Right hindlimb (tissue), 1 donor: Measurements from ENCODE around the gene HMGCR.
A peak's percentile ranks its signal among the peaks of the same experiment; 100 is the strongest.

Experiments used
- DNase-seq: peaks from one replicate; pipeline ENCODE4 v3.0.0-alpha.2; 2018

Gene HMGCR

GRCh38 chr5:75341934-75342333, 4.9 kb downstream of the HMGCR start:
- no peak for DNase-seq

GRCh38 chr5:75342836-75343235, 5.8 kb downstream of the HMGCR start:
- DNase-seq, result no peak

- DNase-seq, result no peak
These were observed 11.2 kb downstream of the HMGCR start for GRCh38 chr5:75348241-75348640.

- DNase-seq, result no peak
These were observed 12.6 kb downstream of the HMGCR start for GRCh38 chr5:75349663-75350062.

GRCh38 chr5:75351139-75351926, 14.3 kb downstream of the HMGCR start:
- no peak for DNase-seq

GRCh38 chr5:75355236-75355635, 18.2 kb downstream of the HMGCR start:
- no peak for DNase-seq

DNA sequence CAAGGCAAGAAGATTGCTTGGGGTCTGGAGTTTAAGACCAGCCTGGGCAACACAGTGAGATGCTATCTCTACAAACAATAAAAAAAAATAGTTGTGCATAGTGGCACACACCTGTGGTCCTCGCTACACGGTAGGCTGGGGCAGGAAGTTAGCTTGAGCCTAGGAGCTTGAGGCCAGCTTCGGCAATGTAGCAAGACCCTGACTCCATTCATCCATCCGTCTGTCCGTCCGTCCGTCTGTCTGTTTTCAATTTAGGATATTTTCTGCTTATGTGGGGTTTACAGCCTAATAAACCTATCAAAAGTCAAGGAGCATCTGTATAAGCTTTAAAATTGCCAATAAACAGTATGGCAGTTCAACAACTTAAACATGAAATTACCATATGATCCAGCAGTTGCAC, 19.7 kb downstream of the HMGCR start:
- no peak for DNase-seq

DNA sequence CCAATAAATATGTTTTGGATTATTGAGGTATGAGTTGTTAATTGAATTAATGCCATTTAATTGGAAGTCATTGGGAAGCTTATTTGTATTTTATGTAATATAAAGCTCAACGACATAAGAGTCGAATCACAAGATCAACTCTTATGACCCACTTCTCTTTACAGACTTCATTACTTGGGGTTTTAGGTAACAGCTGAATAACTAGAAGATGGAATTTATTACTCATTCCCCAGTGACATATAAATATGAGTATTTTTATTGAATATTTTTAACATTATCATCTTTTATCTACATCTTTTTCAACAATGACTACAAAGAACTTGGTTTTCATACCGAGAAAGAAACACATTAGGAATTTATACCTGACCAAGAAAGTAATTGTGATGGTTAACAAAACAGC, 21.1 kb downstream of the HMGCR start:
- no peak for DNase-seq

GRCh38 chr5:75361310-75361709, 24.3 kb downstream of the HMGCR start:
- no peak for DNase-seq

DNA sequence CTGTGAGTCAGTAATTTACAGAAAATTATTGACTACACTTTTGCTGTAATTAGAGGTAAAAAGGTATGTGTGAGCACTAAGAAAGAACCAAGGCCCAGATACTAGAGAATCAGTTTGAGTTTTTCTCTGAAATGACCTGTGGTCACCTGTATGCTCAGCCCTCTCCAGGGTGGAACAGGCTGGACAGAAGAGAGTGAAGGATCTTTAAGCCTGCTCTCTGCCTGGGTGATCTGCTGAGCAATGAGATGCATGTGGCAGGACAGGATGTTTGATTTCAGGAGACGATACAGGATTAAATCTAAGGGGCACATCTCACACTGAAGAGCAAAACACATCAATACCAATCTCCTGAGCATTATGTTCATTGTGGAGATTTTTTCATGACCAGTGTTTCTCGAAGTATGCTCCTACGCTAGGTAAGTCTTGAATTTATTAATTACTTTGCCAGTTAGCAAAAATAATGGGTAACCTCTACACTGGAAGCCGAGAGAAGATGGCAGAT, 25.5 kb downstream of the HMGCR start:
- DNase-seq, result no peak

GRCh38 chr5:75363111-75363510, 26.1 kb downstream of the HMGCR start:
- peak; percentile 40 for DNase-seq

DNA sequence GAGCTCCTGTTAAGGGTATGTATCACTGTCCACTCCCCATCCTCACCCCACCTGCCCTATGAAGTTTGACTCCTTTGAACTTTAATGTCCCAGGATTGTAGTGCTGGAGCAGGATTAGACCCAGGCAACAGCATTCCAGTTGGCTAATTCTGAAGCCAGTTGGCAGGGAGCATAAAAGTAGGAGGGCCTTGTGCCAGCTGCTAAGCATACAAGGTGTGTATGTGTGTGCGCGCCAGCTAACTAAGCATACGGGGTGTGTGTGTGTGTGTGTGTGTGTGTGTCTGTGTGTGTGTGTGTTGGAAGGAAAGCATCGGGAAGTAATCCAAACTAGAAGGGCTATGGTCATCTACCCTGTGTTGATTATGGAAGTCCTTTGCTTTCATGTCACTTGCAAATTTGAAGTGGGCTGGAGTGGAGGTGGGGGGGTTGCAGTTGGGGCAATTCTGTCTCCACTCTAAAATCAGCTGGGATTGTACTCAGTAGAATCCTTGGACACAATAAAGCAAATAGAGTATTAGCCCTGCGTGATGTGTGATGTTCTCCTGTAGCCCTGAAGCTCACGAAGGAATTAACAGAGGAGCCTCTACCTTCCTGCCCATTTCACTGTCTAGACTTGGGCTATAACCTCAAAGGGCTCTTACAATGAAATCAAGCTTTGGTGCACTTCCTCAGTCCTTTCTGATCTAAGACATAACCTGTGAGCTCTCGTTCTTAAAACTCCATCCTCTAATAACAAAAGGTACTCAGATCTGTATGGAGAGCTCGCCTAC, 26.9 kb downstream of the HMGCR start:
- no peak for DNase-seq

DNA sequence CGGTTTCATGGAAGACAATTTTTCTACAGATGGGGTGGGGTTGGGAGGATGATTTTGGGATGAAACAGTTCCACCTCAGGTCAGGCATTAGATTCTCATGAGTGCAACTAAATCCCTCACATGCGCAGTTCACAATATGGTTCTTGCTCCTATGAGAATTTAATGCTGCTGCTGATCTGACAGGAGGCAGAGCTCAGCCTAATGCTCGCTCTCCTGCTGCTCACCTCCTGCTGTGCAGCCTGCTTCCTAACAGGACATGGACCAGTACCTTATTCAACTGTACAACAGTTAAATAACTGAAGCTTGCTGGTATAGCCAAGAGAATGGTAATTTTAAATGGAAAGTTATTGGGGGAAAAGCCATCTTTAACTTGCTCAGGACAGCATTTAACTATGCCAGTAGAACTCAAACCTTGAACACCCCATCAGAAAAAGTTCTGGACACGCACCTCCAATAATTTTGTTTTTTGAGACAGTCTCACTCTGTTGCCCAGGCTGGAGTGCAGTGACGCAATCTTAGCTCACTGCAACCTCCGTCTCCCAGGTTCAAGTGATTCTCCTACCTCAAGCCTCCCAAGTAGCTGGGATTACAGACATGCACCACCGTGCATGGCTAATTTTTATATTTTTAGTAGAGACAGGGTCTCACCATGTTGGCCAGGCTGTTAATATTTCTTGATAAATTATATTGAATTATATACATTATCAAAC, 27.7 kb downstream of the HMGCR start:
- no peak for DNase-seq

- no peak for DNase-seq
These were observed 28.7 kb downstream of the HMGCR start for GRCh38 chr5:75365740-75366139.

DNA sequence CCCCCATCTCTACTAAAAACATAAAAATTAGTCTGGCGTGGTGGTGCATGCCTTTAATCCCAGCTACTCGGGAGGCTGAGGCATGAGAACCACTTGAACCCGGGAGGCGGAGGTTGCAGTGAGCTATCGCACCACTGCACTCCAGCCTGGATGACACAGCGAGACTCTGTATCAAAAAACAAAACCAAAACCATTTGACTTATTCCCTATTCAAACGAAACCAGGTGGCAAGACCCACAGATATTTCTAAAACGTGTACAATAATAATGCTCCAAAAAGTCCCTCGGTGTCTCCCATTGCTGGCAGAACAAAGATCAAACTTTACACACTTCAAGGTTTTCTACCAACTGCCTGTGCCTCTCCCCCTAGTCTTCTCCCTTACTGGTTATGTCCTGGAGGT, 29.8 kb downstream of the HMGCR start:
- DNase-seq, result no peak

DNA sequence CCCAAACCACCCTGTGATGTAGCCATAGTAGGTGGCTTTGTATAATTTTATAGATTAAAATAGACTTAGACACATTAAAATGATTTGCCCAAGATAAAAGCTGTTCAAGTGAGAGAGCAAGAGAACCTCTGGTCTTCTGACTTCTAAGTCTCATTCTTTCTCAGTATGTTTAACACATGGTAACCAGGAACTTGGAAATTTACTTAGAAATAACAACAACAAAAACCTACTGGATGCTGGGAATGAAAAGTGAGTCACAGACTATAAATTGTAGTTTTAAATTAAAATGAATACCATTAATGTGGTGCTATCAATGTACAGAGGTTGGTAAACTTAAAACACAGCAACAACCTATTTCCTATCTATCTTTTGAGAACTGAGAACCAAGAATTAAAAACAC, 30.4 kb downstream of the HMGCR start:
- no peak for DNase-seq

DNA sequence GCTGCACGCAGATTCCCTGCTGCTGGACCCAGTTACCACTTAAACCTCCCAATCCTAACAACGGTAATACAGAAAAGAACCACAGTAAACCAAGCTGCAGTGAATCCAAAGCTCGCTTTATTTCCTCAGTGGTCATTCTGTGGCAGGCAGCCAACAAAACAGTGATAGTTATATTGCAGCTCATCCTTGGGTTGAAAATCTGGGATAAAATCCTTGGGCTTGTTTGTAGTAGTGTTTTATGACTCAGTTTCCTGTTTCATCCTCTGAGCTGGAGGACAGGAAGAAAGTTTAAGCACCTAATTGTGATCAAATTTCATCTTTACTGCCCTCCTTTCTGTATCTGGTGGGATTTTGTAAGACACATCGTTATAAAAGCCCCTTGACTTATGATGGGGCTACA, 31.4 kb downstream of the HMGCR start:
- no peak for DNase-seq

GRCh38 chr5:75373862-75374261, 36.8 kb downstream of the HMGCR start:
- no peak for DNase-seq

DNA sequence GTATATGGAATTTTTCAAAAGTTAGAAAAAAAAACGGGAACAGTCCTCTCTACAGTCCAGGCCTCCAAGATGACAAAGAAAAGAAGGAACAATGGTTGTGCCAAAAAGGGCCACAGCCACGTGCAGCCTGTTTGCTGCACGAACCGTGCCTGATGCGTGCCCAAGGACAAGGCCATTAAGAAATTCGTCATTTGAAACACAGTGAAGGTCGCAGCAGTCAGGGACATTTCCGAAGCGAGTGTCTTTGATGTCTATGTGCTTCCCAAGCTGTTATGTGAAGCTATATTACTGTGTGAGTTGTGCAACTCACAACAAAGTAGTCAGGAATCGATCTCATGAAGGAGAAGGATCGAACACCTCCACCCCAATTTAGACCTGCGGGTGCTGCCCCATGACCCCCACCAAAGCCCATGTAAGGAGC, 37.4 kb downstream of the HMGCR start:
- no peak for DNase-seq

- DNase-seq, result no peak
These were observed 38.4 kb downstream of the HMGCR start for GRCh38 chr5:75375414-75375813.

DNA sequence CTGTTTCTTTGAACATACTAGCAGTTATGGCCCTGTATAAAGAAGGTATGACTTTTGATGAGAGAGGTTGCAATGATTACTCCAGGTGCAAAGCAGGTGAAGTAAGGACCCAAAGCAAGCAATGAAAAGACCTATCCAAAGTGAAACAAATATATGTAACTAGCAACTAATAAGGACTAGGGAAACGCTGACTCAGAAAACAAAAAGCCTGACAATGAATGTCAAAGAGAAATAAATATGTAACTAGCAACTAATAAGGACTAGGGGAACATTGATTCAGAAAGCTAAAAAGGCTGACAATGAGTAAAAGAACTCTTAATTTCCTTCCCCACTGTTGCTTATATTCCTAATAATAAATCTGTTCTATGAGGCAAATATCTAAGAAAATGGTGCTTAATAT, 43.1 kb downstream of the HMGCR start:
- no peak for DNase-seq

DNA sequence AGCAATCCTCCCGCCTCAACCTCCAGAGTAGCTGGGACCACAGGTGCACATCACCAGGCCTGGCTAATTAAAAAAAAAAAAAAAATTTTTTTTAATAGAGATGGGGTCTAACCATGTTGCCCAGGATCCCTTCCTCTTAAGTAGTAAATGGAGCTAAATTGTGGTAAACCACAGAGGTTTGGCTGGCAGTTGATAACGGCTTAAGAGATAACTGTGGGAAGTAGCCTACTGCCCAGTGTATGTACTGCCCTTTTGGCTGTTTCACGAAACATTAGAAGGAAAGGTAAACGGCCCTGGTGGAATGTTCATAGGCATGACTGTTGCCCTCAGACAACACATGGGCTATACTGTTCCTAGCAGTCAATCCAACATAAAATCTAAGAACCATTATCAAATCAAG, 44.4 kb downstream of the HMGCR start:
- no peak for DNase-seq

DNA sequence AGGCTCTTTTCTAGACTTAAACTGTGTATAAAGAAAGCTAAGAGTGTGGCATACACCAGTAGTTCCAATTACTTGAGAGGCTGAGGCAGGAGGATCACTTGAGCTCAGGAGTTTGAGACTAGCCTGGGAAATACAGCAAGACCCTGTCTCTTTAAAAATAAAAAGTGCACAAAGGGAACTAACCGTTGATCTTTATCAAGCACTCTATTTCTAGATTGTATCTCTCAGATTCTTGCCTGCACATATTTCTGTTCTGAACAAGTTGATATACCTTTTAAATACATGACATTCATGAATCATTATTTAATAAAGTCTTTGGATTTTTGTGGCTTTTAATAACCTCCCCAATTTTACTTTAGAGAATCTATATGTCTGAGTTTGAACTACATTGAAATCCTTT, 47.2 kb downstream of the HMGCR start:
- no peak for DNase-seq

DNA sequence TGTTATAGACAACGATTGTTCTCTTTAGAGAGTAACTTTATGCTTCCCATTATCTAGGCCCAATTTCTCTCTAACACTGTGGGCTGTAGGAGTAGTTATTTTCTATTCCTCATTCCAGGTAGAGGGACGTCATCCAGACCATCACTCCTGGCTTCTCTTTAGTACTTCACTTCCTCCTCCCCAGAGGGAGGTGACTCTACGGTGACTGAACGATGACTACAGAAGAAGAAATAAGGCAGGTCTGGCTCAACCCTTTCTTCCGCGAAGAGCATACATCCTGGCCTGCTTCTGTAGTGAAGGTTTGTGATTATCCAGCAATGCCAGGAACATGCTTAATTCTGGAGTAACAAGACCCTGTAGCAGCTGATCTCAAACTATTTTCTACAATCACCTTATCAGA, 50.8 kb downstream of the HMGCR start:
- DNase-seq, result no peak
